Measurements from ENCODE around the gene CEP131.
"Not testable (repeated sequence)": the region's sequence is repeated elsewhere in the genome, so short reads cannot be mapped to it uniquely, and the experiment has no call there.

Gene CEP131

DNA sequence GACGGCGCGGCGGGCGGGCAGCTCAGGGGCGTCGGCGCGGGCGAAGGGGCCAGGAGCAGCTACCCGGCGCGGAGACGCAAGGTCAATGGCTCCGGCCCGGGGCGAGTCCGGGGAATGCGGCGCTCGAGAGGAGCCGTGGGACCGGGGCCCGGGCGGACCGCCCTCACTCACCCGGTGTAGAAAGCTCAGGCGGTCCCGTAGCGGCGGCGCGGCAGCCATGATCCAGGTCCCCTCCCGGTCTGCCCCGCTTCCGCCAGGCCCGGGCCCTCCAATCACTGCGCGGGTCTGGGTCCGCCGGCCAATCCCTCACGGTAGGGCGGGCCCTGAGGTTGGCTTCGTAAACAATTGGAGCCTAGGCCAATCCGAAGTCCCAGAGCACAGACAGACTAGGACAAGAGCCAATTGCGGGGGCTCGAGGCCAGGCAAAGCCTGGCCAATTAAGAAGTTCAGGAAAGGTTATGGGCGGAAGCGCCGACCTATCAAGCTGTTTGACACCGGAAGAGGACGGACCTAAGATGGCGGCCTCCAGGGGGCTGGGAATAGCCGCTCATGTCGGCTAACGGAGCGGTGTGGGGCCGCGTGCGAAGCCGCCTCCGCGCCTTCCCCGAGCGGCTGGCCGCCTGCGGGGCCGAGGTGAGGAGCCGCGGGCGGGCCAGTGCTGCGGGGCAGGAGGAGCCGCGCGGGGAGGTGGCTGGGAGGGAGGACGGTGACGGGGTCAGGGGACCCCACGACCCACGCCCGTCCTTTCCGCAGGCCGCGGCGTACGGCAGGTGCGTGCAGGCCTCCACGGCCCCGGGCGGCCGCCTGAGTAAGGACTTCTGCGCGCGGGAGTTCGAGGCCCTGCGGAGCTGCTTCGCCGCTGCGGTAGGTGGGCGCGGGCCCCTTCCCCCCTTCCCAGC, 16.3 kb upstream of the CEP131 start, which contains the start of the genes NDUFAF8 and TEPSIN:
Gene NDUFAF8, plus strand, starts transcription at position 504 of the 899 bp plus-strand sequence. Its CDS starts 46 bp downstream, at position 550.
Gene TEPSIN, minus strand, starts transcription at position 241 of the 899 bp plus-strand sequence. Its CDS starts 22 bp downstream, at position 219.
- peak; percentile 100 for DNase-seq (ENCODE audit: low read depth)

DNA sequence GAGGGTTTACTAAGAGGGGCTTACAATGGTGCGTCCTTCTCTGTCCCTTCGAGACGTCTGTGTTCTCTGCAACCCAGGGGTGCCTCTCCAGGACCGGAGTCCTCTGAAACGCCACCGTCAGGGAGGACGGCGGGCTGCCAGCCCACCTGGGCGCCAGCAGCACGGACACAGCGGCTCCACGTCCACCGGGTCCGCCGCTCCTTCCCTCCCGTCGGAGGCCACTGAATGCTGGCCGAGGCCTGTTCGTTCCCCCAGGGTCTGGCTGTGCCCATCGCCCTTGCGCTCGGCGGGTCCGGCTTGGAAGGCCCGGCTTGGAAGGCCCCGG, 15.7 kb upstream of the CEP131 start:
- DNase-seq (ENCODE audit: low read depth), result no peak

DNA sequence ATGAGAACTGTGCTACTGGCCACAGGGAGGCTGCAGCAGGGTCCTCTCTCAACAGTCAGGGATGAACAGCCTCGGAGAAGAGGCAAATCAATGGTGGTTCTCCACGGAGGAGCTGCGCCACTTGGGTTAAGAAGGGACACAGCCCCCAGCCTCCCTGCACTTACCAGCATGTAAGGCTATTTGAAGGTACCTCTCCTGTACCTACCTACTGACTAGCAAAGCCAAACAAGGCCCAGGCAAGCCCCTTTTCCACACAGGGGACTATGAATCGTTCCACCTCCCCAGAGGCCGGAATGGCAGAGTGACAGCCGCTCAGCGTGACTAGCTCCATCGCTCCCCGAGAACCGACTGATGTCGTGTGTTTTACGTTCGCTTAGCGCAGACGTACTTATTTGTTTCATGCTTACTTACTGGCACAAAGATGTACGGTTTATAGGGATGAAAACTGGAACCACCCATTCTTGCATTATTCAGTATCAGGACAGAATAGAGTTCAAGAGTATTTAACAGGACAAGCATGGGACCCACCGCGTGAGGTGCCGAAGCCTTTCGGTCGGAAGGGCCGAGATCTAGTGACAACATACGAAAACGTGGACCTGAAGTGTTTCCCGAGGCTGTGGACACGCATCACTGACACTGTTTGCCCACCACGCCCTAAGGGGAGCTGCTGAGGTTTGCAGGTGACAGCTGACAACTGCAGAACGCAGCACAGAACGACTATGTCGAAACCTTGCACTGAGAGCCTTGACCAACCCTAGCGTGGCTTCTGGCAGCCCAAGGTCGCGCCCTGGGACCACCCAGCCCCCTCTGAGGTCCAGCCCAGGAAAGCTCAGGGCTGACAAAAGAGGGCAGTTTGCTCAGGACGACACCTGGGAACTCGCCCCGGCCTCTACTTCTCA, 15.1 kb upstream of the CEP131 start:
- no peak for DNase-seq (ENCODE audit: low read depth)

DNA sequence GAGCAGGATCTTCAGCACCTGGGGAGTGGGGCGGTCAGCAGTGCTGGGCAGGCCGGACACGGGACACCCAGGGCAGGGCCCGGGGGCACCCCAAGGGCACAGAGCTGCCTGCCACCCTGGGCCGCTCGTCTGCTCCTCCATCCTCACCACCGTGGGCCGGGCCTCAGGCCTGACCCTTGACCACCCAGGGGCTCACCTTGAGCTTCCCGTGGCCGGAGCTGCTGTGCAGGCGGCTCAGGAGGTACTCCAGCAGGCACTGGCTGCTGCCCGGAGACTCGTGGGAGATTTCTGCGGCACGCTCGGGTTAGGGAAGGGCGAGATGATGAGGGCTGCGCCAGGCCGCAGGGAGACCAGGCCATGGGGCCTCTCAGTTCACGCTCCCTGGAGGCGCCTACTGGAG, 14.0 kb upstream of the CEP131 start:
- no peak for DNase-seq (ENCODE audit: low read depth)

DNA sequence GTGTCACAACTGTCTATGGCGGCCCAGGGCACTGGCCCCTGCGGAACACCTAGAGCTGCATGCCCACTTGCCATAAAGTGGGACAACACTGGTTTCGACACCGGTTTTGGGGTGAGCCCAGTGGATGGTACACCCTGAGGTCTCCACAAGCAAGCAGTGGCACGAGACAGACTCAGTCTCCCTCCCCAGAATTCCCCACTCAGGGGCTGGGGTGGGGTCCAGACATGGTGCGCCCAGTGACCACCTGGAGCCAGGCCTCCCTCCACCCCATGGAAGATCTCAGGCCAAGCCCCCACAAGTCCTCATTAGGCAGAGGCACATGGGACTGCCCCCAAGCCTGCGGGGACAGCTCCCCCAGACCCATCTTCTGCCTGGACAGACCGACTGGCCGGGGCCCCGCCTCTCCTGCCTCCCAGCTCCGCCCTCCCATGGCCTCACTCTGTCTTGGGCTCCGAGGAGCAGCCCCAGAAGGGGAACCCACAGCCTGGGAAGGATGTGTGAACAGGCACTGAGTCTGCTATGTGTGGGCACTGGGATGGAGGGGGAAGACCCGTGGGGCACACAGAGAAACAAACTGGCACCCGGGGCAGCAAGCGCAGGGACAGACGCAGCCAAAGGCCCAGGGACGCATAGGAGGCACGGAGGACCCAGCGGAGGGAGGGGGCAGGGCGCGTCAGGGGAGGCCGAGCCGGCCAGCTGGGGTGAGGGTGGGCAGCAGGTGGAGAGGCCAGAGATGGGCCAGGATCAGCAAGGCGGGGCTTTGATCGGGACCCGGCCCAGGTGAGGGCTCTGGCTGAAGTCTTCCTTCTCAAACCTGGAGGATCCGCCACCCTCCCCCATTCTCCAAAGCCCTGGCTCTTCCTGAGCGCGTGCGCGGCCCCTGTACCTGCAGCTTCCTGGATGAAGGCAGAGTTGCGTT, 13.3 kb upstream of the CEP131 start:
- no peak for DNase-seq (ENCODE audit: low read depth)

DNA sequence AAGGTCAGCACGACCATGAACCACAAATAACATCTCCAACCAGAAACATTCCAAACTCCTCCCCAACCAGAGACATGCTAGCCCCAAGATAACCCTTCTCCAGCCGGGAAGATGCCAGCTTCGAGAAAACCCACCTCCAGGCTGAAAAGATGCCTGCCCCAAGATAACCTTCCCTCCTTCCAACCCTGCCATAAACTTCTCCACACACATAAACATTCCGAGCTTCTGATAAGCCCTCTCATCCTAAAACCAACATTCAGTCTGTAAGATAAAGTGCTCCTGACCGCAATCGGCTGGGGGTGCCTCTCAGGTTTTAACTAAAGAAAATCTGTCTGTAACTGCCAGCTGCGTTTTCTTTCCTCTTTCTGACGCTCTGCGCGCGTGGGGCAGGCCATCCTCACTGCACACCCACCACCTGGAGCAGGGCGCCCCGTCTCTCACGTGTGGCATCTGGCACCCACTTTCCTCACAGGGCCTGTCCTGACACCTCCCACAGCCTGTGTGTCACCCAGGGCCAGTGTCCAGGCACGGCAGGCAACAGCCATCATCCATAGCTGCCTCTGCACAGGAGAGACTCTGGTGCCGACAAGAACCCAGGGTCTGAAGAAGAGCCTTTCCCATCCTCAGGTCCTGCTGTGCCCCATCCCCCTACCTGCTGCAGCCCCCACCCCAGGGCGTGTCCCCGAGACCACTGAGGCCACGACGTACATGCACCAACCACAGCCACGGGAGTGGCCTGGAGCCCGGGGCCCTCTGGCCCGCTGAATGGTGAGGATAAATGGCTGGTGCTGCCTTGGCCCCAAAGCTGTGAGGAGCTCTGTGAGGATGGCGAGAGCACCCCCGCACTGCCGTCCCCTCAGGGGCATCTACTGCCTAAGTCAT, 12.4 kb upstream of the CEP131 start:
- DNase-seq (ENCODE audit: low read depth), result no peak

DNA sequence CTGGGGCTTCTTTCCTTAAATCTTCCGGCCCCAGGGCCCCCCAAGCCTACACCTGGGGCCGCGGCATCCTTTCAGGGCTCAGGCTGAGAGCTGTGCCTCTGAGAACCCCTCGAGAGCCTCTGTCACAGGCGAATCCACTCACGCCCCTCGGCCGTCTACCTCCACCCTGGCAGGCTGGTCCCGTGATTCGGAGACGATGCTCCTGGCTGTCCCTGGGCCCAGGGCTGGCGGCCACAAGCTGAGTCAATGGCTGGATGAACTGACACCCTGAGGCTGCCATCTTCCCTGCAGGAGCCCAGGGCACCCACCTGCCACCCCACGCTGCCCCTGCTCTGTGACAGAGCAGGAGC, 11.7 kb upstream of the CEP131 start:
- DNase-seq (ENCODE audit: low read depth), result no peak

DNA sequence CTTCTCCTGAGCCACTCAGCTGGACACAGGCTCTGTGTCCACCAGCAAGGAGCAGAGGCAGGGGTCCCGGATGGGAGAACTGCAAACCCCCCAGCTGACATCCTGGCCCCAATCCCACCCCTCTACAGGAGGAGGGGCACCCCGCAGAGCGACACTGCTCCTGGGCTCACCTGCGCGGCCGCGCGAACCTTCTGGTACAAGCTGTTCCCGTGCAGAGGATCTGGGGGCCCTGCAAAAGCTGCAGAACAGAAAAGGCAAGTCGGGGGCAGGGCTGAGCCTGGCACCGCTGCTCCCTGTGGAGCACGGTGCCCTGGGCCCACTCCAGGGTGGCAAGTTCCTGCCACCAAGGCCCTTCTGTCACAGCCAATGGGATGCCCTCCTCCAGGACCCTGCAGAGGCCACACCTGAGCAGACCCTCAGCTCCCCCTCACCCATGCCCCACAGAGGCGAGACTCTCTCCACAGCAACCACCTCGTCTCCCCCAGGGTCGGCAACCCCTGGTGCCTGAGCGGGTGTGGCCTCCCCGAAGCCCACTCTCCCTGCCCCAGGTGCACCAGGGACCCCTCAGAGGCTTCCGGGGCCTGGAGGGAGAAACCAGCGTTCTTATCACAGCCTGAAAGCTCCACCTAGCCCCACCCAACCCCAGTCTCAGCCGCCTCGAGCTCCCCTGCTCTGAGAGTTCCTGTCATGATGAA, 11.2 kb upstream of the CEP131 start:
- no peak for DNase-seq (ENCODE audit: low read depth)

DNA sequence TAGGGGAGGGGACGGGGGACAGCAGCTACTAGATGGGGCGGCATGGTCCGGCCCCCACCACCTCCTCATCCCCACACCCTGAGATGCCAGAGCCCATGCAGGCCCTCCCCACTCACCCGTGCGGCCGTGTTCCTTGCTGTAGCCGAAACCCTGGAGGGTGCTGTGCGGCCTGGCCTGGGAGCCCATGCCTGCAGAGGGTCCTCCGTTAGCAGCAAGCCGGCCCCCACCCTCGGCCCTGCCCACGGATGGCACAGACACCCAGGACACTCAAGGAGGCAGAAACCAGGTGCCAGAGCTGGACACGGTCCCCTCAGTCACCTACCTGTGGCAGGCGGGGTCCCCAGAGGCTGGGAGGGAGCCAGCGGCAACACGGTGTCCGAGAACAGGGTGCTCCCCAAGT, 10.6 kb upstream of the CEP131 start:
- no peak for DNase-seq (ENCODE audit: low read depth)

DNA sequence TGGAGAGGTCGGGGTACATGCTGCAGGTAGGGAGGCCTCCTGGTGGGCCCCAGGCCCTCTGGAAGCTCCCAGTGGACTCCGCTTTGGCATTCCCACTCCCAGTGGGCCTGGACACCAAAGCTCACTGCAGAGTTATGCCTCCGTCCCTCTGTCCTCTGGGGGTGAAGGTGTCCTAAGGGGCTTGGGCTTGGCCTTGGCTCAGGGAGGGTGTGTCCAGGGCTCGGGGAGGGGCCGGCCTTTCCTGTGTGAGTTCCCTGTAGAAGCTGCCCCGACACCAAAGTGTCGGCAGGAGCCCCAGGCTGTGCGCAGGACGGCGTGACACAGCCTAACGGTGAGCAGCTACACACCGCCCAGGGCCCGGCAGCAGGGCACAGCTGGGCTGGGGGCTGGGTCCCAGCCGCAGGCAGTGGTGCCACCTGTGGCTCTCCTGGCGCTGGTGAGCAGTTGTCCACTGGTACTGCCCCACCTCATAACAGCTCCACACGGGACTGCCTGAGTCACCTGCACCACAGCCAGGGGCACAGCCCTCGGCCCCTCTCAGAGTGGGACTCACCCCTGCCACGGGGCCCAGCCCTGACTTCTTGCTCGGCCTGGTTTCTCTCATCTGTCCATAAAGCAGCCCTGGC, 10.0 kb upstream of the CEP131 start:
- DNase-seq (ENCODE audit: low read depth), result no peak

DNA sequence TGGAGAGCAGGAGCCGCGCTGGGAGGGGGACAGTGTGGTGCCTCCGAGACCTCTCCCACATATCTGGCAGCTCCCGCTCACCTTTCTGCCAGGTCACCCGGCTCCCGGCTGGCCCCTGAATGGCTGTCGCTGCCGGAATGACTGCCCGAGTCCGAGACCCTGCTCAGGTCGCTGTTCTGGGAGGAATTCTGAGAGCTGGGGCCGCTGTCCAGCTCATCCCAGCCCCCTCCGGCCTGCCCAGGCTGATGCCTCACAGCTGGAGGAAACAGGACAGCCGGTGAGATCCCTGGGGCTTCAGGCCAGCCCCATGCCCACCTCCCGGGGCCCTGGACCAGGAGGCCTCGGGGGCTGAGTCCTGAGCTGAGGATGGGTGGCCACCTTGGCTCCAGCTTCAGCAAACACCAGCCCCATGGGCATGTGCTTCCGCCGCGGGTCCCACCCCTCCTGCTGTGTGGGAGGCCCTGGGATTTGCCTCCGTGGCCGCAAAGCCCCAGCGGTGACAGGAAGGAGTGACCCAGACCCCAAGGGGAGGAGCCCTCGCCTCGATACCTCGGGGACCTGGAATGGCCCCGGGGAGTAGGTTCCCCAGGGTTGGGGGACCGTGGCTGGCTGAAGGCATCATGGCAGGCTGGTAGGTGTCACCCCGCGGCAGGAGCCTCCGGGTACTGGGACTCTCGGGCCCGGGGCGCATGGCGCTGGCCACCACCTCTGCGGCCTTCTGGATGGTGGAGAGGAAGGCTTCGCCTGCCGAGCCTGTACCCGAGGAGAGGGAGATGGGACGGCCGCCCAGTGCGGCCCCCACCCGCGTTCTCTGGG, 9.2 kb upstream of the CEP131 start:
- no peak for DNase-seq (ENCODE audit: low read depth)

DNA sequence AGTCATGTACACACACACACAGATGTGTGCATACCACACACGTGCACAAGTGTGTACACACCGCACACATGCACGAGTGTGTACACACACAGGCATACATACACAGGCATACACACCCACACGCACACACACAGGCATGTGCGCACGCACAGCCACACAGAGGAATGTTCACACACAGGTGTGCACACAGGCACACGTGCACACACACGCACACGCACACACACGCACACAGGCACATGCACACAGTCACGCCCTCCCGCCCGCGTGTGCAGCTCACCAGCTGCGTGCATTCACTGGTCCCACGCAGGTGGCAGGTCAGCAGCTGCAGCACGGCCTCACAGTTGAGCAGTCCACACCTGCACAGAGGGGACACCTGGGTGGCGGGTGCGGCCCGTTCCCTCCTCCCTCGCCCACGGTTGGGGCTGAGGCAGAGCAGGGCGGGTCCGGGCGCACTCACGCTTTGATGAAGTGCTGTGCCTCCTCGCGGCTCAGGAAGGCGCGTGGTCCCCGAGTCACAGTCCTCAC, 8.4 kb upstream of the CEP131 start:
- DNase-seq (ENCODE audit: low read depth), result no peak

DNA sequence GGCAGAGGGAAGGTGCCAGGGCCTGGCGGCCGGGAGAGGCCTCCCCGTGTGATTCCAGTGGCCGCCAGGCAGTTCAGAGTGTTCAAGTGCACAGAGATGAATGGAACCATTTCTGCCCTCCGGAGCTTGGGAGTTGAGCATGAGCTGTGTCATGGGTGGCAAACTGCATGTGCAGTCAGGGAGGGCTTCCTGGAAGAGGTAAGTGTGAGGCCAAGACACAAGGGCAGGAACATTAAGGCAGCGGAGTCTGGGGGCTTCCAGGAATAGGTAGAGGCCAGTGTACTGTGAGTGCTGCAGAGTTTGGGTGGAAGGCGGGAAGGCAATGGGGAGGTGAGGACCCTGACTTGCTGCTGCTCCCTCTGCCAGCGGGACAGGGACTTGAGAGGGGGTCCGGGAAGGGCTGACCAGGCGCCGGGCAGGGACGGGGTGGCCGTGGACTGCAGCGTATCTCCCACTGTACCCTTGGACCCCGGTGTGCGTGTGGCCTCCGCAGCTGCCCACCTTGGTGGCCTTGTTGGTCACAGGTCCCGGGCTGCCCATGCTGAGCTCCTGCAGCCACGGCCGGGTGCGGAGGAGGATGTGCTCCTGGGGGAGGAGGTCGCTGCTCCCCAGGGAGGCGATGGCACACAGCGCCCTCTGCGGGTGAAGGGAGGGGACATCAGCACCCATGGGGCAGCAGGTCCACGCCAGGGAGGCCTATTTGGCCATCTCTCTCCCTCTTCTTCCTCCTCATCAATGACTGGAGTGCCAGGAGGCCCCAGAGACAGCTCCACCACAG, 7.5 kb upstream of the CEP131 start:
- no peak for DNase-seq (ENCODE audit: low read depth)

DNA sequence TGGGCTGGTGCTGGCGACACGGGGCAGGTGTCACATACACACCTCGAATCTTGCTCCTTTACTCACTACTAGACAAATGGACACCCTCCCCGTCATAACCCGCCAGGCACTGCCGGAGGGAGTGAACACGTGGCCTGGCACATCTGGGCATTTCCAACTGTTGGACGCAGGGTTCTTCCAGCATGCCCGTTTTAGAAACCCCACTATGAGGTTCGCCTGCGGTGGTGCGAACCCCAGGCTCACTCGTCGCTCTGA, 6.8 kb upstream of the CEP131 start:
- no peak for DNase-seq (ENCODE audit: low read depth)

DNA sequence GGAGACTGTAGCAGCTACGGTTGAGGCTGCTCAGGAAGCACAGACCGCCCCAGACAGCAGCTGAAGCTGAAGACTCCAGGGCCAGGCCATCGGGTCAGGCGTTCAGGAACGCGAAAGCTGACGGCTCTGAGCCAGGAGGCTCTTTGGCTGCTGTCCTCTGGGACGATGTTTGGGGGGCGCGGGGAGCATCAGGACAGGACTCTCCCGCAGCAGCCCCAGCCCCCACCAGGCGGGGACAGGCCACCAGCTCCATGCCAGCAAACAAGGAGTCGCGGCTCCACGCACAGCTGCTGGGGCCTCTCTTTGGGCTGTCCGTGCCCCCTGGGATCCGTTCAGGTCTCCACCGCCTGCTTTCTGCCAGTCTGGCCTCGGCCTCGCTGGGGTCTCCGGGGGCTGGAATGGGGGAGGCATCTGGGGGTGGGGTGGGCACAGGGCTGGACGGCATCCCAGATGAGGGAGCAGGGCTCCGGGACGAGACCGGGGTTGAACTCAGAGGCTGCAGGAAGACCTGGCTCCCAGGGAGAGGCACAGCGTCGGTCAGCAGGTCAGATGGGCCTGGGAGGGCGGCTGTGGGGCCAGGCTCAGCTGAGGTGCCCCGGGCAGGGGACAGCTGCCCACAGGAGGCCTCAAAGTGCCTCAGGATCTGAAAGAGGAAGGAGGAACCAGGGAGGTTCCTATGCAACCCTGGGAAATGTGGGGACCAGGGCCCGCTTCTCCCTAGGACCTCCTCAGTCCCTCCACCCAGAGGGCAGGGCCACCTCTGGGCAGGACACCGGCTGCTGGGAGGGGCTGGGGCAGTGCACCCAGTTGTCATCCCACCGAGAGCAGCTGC, 6.3 kb upstream of the CEP131 start:
- no peak for DNase-seq (ENCODE audit: low read depth)

DNA sequence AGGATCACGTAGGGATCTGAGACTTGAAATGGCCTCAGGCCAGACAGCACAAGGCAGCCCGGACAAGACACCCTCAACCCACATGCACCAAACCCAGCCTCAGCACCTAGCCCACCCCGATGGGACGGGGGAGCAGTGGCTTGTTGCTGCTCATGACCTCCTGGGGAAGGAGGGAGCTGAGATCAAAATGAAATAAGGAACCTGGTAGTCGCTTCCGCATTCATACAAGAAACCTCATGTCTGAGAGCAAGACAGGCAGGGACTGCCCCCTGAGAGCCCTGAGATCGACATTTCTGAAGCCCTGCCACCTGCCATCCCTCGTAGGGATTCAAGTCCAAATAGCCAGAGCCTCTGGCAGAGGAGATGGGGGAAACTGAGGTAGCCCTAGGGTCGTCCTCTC, 5.7 kb upstream of the CEP131 start:
- DNase-seq (ENCODE audit: low read depth), result no peak

DNA sequence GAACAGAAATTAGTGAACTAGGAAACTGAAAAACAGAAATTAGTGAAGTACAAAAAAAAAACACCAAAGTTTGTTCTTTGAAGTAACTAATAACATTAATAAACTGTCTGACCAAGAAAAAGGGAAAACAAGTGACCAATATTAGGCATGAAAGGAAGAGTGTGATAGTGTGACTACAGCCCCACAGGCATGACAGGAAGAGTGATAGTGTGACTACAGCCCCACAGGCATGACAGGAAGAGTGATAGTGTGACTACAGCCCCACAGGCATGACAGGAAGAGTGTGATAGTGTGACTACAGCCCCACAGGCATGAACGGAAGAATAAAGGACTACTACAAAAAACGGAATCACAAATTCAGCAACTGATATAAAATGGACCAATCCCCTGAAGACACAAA, 4.9 kb upstream of the CEP131 start:
- not testable (repeated sequence) for DNase-seq (ENCODE audit: low read depth)
